HG02623 (cell line): ENCODE measurements around the gene HNF4A.
"Not testable (repeated sequence)": the region's sequence is repeated elsewhere in the genome, so short reads cannot be mapped to it uniquely, and the experiment has no call there.

ENCODE experiments used
- ATAC-seq: cut with Tn5 transposase; IDR thresholded peaks from one replicate; pipeline ENCODE4 v1.9.1; 2021; ENCODE audit warnings: moderate library complexity; ENCODE audit not compliant: unreplicated experiment

Gene HNF4A

DNA sequence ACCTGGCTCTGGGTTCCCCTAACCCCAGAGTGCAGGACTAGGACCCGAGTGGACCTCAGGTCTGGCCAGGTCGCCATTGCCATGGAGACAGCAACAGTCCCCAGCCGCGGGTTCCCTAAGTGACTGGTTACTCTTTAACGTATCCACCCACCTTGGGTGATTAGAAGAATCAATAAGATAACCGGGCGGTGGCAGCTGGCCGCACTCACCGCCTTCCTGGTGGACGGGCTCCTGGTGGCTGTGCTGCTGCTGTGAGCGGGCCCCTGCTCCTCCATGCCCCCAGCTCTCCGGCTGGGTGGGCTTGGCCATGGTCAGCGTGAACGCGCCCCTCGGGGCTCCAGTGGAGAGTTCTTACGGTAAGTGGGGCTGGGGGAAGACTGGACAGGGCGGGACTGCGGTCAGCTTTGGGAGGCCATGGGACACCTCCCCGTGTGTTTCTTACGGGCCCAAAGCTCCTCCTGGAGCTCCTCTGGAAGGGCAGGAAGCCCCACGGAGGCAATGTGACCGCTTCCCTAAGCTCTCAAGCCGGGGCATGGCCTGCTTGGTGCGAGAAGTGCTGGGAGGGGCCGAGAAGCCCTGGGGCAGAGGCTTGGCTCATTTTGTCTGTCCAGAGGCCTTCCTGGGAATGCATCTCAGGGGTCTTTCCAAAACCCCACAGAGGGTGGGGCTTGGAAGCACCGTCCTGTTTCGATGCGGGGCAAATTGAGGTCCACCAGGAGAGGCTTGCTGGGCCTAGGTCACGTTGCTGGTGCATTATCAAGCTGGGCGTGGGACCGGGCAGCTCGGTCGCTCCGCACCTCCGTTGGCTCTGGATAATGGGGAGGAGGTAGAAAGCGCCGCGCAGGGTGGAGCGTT lies at the start of gene HNF4A:
TSS of gene HNF4A (plus strand) at position 202 of the 855 bp plus-strand sequence. CDS start at position 308, 106 bp downstream.
- ATAC-seq: no peak

DNA sequence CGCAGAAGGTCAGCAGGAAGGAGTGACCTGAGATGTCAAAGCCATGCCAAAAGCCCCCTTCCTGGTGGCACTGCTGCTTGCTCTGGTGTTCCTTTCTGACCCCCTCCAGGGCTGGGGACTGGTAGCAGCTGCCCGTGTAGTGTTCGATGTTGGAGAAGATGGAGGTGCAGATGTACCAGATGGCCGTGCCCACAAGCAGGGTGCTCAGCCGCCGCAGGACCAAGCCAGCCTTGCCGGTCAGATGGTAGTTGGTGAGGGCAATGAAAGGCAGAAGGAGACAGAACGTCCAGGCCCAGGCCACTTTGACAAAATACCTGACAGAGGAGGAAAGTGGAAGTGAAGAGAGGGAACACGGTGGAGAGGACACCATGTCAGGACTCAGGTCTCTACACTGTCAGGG lies 48.6 kb upstream of the HNF4A start:
- ATAC-seq: no peak

DNA sequence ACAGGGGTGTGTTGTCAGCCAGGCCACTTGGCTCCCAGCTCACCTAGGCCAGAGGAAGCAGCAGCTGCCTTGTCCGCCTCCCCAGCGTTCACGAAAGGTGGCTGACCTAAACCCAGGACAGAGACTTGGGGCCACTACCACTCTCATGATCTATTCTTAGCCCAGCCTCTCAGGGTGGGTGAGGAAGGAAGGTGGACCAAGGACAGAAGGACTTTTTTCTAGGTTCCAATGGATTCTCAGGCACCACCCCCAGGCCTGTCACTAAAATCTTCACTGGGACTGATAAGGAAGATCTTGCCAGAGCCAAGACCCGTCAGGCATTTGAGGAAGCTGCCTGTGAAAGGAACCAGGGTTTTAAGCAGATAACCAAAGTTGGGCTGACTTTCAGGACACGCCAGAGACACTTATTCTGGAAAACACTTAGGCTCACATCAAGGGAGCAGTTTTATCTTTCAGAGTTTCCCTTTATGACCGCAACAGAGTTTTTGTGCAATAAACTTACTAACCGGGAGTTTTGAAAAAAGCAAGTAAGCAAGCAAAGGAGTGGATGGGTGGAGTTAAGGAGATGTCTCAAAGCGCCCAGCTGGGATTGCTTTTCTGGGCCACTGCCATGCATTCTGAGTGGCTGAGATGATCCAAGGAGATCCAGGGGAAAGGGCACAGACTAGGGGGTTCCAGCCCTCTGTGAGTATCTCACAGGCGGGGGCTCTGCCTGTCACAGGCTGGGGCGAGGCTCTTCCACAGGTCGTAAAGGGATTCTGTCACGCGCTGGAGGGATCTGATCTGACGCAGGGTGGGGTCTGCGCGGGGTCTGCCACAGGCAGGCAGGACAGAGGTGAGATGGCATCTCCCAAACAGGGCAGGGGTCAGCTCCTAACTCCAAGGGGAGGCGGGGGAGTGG lies 45.5 kb upstream of the HNF4A start:
- no peak for ATAC-seq

DNA sequence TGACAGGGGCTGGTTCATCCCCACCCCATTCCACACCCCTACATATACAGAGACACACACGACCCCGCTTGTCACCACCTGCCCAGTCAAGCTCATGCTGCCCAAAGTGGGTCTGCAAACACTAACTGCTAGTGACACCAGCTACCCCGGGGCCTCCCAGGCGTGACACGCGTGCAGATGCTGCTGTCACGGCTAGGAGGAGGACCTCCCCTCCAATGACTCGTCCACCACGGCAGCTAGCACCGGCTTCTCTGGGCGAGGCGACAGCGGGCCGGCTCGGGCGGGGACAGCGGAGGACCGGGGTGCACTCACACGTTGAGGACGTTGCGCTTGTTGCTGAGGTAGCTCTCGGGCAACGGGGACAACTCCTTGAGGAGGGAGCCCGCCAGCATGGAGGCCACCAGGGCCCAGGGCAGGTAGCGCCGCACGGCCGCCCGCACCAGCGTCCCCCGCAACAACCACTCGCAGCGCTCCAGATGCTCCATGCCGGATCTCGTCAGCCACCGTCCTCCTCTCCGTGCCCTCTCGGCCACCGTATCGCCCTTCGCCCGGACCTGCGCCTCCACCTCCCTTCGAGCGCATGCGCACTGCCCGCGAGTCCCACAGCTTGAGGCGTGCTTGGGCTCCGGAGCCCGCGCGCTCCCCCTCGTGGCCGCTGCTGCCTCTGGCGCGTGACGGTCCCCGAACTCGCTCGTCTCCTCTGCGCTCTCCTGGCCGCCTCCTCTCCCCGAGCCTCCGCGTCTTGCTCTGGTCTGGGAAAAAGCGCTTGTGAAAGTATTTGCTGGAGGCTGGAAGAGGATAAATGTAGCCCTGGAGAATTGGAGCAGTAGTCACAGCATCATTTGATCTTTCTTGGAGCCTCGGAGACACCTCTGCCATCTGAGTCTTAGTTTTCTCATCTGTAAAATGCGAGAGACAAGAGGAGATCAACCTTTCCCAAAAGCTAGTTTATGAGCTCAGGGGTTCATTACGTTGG lies 44.5 kb upstream of the HNF4A start, which contains the start of gene FITM2:
TSS of gene FITM2 (minus strand) at position 539 of the 976 bp plus-strand sequence. CDS start at position 485, 54 bp downstream.
- ATAC-seq: peak; percentile 82

DNA sequence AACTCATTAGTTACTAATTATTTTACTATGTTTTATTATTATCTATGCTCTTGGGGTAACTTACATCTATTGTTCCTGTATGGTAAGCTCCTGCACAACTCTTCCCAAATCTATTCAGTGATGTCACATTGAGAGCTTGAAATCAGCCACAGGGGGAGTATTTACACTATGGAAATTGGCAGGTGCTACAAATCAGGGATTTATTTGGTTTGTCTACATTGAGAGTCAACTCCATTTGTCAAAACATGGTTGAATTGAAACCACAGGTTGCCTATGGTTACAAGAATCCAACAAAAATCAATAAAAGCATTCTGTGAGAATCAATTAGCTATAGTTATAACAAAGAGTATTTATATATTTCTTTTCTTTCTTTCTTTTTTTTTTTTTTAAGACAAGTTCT lies 40.6 kb upstream of the HNF4A start:
- ATAC-seq: no peak

DNA sequence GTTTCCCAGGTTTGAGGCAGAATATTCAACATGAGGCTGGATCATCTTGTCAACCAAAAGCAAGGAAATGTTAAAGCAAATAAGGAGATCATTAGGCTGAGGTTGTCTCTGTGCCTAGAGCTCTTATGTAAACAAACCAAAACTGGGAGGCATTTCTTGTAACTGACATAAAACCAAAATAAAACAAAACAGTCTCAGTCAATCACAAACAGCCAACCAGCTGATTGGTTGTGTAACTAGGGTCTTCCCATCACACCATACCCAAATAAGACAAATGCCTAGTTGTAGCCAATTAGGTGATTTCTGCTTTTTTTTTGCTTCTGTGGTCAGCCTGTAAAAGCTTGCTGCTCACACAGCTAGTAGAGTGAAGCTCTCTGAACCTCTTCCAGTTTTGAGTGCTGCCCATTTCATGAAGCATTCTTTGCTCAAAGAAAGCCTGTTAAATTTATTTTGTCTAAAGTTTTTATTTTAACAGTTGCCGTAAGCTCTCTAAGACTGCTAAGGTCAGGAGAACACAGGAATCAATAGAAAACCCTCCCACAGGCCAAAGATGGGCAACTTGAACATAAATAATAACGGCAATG lies 35.6 kb upstream of the HNF4A start:
- no peak for ATAC-seq

DNA sequence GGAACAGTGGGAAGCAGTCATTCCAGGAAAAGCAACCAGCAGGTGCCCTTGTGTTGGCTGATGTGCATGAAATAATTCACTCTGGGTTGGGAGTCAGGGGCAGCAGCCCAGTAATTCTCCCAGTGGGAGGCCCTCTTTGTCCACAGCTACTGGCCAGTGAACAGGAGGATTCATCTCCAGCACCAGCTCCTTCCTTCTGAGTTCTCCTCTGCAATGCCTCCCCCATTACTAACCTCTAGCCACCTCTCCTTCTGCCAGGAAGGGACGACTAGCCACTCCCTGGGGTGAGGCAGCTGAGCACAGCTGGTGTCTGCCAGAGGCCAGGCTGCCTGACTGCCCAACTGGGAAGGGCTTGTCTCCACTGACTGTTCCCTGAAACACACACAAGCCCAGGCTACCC lies 31.2 kb upstream of the HNF4A start:
- no peak for ATAC-seq

DNA sequence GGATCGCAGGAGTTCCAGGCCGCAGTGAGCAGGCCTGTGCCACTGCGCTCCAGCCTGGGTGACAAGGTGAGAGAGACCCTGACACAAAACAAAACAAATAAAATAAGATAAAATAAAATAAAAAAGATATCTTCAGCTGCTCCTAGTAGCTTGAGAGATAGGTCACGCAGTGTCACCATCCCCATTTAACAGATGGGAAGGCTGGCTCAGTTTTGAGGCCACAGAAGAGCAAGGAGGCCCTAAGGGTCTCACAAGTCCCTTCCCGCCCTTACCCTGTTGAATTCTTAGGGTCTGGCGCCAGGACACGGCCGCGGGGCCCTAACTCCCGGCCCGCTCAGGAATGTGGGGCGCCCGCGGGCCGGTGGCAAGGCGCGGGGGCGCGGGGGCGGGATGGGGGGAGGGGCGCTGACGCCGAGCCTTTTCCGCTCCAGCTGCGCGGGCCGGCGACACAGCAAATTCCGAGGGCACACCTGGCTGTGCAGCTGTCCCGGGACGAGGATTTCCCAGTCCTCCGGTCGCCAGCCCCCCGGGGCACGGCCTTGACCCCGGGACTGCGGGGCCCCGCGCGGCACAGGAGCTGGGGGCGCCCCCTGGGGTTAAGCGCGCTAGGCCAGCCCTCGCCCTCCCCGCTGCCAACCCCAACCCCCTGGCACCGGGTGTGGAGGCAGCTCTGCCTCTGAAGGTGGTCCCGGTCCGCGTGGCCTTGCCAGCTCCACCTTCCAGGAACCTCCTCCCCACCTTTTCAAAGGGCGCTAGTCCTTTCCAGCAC lies 28.9 kb upstream of the HNF4A start:
- no peak for ATAC-seq

DNA sequence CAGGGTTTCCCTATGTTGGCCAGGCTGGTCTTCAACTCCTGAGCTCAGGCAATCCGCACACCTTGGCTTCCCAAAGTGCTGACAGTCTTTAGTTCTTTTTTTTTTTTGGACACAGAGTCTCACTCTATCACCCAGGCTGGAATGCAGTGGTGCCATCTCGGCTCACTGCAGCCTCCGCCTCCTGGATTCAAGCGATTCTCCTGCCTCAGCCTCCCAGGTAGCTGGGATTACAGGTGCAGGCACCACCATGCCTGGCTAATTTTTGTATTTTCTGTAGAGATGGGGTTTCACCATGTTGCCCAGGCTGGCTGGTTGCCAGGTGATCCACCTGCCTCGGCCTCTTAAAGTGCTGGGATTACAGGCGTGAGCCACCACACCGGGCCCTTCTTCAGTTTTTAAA lies 27.8 kb upstream of the HNF4A start:
- ATAC-seq: not testable (repeated sequence)

DNA sequence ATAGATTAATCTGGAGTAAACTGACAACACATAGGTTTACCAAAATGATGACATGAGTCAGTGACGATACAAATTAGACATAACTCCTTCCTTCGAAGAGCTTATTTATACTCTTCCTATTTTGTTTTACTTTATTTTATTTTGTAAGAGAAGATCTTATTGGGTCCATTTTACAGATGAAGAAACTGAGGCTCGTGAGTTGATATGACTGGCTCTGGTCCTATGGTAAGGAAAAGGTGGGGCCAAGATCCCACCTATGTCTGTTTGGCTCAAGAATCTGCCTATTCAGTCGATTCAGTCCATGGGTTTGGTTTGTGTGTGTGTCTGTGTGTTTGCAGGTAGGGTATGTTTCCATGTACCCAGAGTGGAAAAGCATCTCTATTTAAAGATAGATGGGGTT lies 27.1 kb upstream of the HNF4A start:
- no peak for ATAC-seq

DNA sequence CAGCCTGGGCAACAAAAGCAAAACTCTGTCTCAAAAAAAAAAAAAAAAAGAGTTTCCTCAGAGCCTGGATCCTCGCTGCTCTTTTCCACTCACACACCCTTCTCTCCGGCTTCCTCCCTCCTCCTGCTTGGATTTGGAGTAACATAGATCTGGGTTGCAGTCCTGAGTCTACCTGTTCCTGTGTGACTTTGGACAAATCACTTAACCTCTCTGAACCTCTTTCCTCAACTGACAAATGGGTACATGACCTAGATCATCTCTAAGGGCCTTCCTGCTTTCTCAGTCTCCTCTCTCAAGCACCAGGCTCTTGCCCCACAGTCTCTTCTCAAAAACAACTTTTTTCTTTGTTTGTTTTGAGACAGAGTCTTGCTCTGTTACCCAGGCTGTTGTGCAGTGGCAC lies 24.3 kb upstream of the HNF4A start:
- ATAC-seq: no peak

DNA sequence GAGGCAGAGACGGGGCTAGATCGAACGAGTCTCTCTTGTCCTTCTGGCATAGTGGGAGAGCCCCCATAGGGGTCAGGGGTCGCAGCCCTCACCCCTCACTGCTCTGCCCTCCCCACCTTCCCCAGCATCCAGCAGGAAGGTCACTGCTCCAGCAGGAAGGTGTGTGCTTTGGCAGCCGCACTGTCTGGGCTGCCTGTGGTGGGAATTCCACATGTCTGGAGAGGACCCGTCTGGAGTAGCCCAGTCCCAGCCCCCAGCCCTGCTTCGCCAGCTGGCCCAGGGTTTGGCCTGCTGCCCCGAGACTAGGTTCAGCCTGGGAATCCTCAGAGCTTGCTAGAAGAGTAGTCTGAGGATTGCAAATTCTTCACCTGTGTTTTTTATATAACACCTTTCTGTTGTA lies 21.2 kb upstream of the HNF4A start:
- no peak for ATAC-seq

DNA sequence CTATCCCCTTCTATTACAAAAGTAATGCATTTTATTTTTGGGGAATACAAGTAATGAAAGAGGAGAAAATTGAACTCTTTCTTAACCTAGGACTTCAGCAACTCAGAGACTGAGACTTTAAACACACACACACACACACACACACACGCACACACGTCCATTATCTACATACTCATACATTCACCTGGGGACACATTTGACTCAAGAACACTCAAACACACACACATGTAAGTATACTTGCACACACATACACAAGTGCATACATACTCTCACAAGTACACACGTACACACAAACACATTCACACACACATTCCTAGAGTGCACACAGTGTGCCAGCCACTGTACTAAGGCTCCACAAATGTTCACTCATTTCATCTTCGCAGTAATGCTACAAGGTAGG lies 20.8 kb upstream of the HNF4A start:
- ATAC-seq: no peak

DNA sequence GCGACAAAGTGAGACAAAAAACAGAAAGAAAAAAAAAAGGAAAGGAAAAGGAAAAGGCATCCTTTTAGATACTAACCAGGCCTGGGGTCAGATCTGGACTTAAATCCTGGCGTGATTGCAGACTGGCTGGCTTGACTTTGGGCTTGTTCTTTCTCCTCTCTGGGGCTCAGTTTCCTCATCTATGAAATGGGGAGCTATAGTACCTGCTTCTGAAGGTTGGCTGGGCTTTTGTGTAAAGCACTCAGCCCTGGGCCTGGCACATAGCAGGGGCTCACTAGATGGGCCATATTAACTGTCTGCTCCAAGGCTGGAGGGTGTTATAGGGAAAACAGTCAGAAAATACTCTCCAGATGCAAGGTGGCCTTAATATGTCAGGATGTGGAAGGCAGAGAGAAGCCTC lies 19.8 kb upstream of the HNF4A start:
- ATAC-seq: no peak

DNA sequence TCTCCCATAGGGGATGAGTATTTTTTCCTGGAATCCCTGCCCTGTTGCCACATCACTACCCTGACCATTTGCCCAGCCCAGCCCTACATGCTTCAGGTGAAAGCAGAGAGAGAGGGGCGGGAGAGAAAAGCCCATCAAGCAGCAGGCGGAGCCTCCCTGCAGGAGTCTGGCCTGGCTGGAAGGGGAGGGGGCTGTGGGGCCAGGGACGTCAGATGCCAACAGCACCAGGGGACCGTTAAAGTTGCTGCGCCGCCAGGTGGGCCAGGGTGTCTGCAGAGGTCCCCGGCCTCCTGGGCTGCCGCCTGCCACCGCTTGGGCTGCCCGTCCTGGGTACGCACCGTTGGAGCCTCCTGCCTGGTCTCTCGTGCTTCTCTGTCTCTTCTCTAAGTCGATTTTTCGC lies 19.4 kb upstream of the HNF4A start:
- no peak for ATAC-seq

DNA sequence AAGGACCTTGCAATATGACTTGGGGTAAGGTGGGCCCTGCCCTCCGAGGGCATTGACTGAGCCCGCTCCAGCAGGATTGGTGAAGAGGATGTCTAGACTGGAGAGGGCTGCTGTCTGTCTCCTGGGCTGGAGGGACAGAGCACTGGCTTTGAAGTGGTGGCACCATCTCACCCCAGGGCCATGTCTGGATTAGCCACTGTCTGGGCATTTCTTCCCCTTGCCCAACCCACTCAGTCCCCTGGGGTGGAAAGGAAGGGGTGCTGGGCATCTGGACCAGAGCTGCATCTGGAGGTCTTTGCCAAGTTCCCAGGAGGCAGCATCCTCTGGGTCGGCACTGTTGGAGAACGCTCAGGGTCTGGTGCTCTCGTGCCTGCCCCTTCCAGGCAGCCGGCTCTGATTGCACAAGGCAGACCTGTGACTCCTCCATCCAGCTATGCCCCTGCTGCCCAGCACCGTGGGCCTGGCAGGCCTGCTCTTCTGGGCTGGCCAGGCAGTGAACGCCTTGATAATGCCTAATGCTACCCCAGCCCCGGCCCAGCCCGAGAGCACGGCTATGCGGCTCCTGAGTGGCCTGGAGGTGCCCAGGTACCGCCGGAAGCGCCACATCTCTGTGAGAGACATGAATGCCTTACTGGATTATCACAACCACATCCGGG lies 18.6 kb upstream of the HNF4A start, which contains the start of gene R3HDML:
TSS of gene R3HDML (plus strand) at position 319 of the 656 bp plus-strand sequence. CDS start at position 434, 115 bp downstream.
- no peak for ATAC-seq

DNA sequence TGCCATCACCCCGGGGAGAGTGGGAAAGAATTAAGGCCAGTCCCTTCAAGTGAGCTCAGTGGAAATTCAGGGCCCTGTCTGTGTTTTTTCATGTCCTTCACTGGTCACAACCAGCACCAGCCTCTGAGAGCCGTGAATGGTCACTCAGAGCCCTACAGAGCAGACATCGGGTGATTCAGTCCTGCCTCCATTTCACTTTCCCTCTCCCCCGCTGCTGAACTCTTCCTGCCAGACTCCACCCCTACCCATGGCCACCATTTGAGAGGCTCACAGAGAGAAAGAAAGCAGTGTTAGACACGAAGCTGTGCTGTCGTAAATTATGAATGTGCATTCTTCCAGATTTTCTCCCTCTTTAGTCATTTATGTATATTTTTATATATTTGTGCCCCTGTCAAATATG lies 13.3 kb upstream of the HNF4A start:
- no peak for ATAC-seq

DNA sequence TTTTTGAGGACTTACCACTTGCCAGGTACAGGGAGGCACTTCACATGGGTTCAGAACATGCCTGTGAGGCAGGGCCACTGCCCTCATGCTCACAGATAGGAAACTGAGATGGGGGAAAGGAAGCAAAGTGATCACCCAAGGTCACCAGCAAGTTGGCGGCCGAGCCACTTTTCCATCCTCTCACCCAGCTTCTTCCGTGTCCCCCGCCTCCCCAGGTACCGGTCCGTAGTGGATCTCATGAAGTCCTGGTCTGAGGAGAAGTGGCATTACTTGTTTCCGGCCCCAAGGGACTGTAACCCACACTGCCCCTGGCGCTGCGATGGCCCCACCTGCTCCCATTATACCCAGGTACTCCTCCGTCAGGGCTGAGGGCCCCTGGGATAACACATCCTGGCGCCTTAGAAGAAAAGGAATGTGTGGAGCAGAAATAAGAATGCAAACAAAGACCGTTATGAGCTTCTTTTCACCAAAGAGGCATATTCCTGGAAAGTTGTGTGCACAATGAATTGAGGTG lies 12.3 kb upstream of the HNF4A start:
- ATAC-seq: no peak

DNA sequence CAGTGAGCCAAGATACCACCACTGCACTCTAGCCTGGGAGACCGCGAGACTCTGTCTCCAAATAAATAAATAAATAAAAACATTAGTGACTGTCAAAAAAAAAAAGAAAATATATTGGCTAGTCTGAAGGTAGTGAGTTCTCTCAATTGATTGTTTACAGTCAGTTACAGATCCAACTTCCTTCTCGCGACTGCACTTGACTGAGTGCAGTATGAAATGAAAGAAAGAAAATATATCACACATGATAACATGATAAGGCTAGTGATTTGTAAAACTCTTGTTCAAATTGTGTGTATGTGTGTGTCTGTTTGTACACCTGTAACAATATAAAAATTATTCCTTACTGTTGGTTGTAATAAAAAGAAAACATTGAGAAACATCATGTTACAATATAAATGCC lies 10.8 kb upstream of the HNF4A start:
- ATAC-seq: no peak
